Measurements from ENCODE around the gene RNU6-8. TPM values are rescaled to one million over a fixed set of nuclear protein-coding genes. Genes with fewer than 3 reads are reported as not detected.

The RNU6-8 gene
- total RNA-seq, 2 donors from 2014 or later, result not detected

GRCh38 chr14:32209471-32209870 is 6.4 kb upstream of the RNU6-8 start:
- H3K27me3 Mint-ChIP-seq (ENCODE audit: insufficient read depth), result no peaks in the 10 kb centered on the region
- H3K4me3 Mint-ChIP-seq, result no peak overlapping the region
- no peak for TF ChIP-seq CTCF (conservative IDR thresholded peaks at IDR 0.05)
- peaks cover 20% of the 10 kb centered on the region for H3K4me1 Mint-ChIP-seq
- Histone ChIP-seq H3K4me1 (ENCODE audit: control insufficient read depth, insufficient read depth, low read length) (peaks cover 2% of the 10 kb centered on the region), H3K4me3 (ENCODE audit: low read length) (no peak overlapping the region), H3K36me3 (ENCODE audit: control insufficient read depth, insufficient read depth, low read length) (no peaks in the 10 kb centered on the region), H3K9me3 (ENCODE audit: control insufficient read depth, low read length) (no peaks in the 10 kb centered on the region), H3K27me3 (ENCODE audit: control insufficient read depth, insufficient read depth, low read length, poor library complexity, severe bottlenecking) (no peaks in the 10 kb centered on the region), H3K27ac (ENCODE audit: low read depth, low read length) (no peak overlapping the region), H3K9ac (ENCODE audit: extremely low read depth, low read length, poor library complexity, severe bottlenecking) (no peak overlapping the region)
- no peak overlapping the region for H3K27ac Mint-ChIP-seq
- no peaks in the 10 kb centered on the region for H3K36me3 Mint-ChIP-seq (ENCODE audit: low read depth)
- no peak for DNase-seq
- H3K9me3 Mint-ChIP-seq, result no peaks in the 10 kb centered on the region

- 100% methylated on average over 3 of the region's 3 CpGs; no CpG with 5 or more reads in 1 of the 2 experiments for WGBS, 2 experiments (ENCODE audit: insufficient coverage in 1 of 2, insufficient read length in 1 of 2)
- Mint-ChIP-seq H3K36me3 (ENCODE audit: low read depth) (no peaks in the 10 kb centered on the region), H3K9me3 (no peaks in the 10 kb centered on the region), H3K27ac (no peak overlapping the region), H3K4me3 (no peak overlapping the region), H3K4me1 (peaks cover 27% of the 10 kb centered on the region), H3K27me3 (ENCODE audit: insufficient read depth) (no peaks in the 10 kb centered on the region)
- no peak overlapping the region for H3K4me3 ChIP-seq (ENCODE audit: low read length)
- no peak overlapping the region for H3K27ac ChIP-seq (ENCODE audit: low read depth, low read length)
- no peak overlapping the region for H3K9ac ChIP-seq (ENCODE audit: extremely low read depth, low read length, poor library complexity, severe bottlenecking)
- no peak for TF ChIP-seq CTCF (conservative IDR thresholded peaks at IDR 0.05)
- H3K9me3 ChIP-seq (ENCODE audit: control insufficient read depth, low read length), result no peaks in the 10 kb centered on the region
- peaks cover 2% of the 10 kb centered on the region for H3K4me1 ChIP-seq (ENCODE audit: control insufficient read depth, insufficient read depth, low read length)
- no peaks in the 10 kb centered on the region for H3K36me3 ChIP-seq (ENCODE audit: control insufficient read depth, insufficient read depth, low read length)
- H3K27me3 ChIP-seq (ENCODE audit: control insufficient read depth, insufficient read depth, low read length, poor library complexity, severe bottlenecking), result no peaks in the 10 kb centered on the region
- no peak for DNase-seq
Measured at GRCh38 chr14:32208490-32208889, 5.4 kb upstream of the RNU6-8 start.

DNA sequence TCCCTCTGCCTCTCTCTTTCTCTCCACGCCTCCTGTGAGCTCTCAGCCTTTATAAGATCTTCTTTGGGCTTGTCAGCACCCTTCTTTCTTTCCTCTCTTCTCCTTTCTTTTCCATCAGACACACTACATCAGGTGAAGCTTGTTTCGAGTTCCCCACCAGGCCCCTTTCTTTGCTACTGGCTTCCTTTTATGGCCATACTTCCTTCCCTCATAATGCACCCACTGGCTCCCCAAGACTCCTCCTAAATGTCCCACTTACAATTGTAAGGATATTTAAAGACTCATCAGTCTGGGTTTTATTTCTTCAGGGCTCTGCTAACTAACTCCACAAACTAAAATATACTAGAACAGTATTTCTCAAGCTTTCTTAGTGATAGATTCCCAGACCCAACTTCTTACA is 3.5 kb upstream of the RNU6-8 start:
- Mint-ChIP-seq H3K27me3 (ENCODE audit: insufficient read depth) (no peaks in the 10 kb centered on the region), H3K9me3 (no peaks in the 10 kb centered on the region), H3K4me1 (peaks cover 35% of the 10 kb centered on the region), H3K4me3 (no peak overlapping the region), H3K36me3 (ENCODE audit: low read depth) (no peaks in the 10 kb centered on the region), H3K27ac (peak overlapping the region; percentile 57)
- 82 to 86% methylated on average over 1 to 2 of the region's 2 CpGs for WGBS, 2 experiments (ENCODE audit: insufficient coverage in 1 of 2, insufficient read length in 1 of 2)
- Histone ChIP-seq H3K4me1 (ENCODE audit: control insufficient read depth, insufficient read depth, low read length) (peaks cover 2% of the 10 kb centered on the region), H3K27ac (ENCODE audit: low read depth, low read length) (no peak overlapping the region), H3K4me3 (ENCODE audit: low read length) (peak overlapping the region; percentile 7), H3K9ac (ENCODE audit: extremely low read depth, low read length, poor library complexity, severe bottlenecking) (peak overlapping the region; percentile 4), H3K27me3 (ENCODE audit: control insufficient read depth, insufficient read depth, low read length, poor library complexity, severe bottlenecking) (no peaks in the 10 kb centered on the region), H3K36me3 (ENCODE audit: control insufficient read depth, insufficient read depth, low read length) (no peaks in the 10 kb centered on the region), H3K9me3 (ENCODE audit: control insufficient read depth, low read length) (no peaks in the 10 kb centered on the region)
- no peak for DNase-seq
- no peak for TF ChIP-seq CTCF (conservative IDR thresholded peaks at IDR 0.05)
